Measurements from ENCODE around the gene CLMN.

DNA sequence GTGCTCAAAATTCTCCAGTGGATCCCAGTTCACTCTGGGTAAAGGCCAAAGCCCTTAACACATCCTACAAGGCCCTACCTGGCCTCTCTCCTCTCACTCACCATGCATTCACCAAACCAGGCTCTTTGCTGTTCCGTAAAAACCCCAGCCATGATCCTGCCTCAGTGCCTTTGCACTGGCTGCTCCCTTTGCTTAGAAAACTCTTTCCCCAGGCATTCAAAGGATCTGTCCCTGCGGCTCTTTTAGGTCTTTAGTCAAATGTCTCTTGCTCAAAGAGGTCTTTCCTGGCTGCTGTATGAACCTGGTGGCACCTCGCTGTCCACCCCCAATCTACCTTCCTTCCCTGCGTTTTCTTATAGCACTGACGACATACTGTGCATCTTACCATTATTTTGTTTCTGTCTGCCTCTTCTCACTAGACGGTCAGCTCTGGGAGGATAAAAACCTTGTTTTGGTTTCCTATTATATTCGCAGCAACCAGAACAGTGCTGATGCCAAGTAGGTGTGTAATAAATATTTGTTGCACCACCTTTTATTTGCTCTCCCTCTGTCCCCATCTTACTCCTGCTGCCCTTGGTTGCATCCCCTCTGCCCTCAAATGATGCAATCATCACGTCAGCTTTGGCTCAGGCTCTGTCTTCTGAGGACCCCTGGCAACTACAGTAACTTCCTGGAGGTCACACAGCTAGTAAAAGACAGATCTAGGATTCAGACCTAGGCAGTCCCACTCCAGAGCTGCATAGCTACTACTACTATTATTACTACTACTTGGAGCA lies 138.6 kb downstream of the CLMN start:
- TF ChIP-seq CTCF (IDR thresholded peaks at IDR 0.05) (no peak), POLR2A (IDR thresholded peaks at IDR 0.05) (no peak), EP300 (IDR thresholded peaks at IDR 0.05) (no peak), POLR2AphosphoS5 (IDR thresholded peaks at IDR 0.05) (no peak)

All from gastroesophageal sphincter (tissue), 3 donors.